IPS-NIHi11 (cell line): ENCODE data around the gene EME2.
A peak's percentile ranks its signal among the peaks of the same experiment; 100 is the strongest.
"Not testable (repeated sequence)": the region's sequence is repeated elsewhere in the genome, so short reads cannot be mapped to it uniquely, and the experiment has no call there.

ENCODE experiments used
- DNase-seq: peaks from one replicate; pipeline ENCODE4 v3.0.0; 2012; ENCODE audit warnings: mixed read lengths, low spot score

EME2 gene, protein sequence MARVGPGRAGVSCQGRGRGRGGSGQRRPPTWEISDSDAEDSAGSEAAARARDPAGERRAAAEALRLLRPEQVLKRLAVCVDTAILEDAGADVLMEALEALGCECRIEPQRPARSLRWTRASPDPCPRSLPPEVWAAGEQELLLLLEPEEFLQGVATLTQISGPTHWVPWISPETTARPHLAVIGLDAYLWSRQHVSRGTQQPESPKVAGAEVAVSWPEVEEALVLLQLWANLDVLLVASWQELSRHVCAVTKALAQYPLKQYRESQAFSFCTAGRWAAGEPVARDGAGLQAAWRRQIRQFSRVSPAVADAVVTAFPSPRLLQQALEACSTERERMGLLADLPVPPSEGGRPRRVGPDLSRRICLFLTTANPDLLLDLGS

DNA sequence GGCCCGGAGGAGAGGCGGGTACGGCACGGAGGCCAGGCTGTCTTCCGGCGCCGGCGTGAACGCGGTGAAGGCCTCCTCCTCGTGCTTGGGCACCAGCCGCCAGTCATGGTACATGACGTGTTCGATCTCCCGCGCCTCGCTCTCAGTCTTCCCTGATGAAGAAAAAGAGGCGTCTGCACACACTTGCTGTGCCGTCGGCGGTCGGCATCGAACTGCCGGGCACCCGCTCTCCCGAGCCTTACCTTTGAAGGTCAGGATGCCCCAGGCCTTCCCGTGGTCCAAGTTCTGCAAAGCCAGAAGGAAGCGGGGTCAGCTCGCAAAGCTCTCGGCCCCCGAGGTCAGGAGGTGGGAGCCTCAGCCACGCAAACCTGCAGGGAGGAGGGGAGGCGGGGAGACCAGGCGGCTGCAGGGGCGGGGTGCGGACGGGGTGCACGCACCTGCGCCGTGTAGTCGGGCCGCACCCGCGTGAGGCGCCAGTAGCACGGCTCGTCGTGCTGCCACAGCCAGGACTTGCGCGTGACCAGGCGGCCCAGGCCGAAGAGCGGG is at the start of gene EME2:
EME2 (plus strand) TSS at position 449 of the 546 bp plus-strand sequence. CDS start 418 bp downstream, outside the sequence.
- DNase-seq, result no peak

DNA sequence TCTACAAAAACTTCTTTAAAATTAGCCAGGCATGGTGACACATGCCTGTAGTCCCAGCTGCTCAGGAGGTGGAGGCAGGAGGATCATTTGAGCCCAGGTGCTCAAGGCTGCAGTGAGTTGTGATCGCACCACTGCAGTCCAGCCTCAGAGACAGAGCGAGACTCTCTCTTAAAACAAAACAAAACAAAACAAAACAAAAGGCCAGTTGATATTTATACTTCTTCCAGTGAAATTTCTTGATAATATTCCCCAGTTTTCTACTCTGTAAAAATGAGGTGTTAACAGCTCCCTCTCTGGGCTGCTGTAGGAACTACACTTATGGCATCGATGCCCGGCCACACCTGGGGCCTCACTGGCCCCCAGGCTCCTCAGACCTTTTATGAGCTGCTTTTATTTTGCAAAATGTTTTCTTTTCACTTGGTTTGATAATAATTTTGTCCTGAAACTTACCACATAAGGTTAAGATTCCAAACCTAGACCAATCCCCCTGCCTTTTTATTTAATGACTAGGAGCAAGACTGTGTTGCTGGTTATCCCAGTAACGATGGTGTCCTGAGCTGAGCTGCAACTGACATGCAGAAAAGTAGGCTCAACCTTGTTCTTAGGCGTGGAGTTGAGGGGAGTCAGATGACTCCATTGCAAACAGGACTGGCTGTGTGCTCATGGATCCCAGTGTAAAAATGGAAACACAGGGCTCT is 49.0 kb upstream of the EME2 start:
- DNase-seq, result peak; percentile 78

DNA sequence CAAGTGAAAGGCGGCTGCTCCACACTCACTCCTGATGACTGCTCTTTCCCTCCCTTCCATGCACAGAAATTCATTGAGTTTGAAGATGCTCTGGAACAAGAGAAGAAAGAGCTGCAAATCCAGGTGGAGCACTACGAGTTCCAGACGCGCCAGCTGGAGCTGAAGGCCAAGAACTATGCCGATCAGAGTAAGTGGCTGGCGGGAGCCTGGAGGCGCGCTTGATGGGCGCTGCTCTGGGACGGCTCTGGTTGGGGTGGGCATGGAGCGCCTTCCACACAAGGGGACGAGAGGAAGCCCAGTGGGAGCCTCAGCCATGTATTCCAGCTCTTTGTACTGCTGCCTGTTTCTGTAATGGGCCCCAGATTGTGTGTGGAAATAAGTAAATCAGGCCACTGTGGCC is 48.1 kb upstream of the EME2 start:
- no peak for DNase-seq

DNA sequence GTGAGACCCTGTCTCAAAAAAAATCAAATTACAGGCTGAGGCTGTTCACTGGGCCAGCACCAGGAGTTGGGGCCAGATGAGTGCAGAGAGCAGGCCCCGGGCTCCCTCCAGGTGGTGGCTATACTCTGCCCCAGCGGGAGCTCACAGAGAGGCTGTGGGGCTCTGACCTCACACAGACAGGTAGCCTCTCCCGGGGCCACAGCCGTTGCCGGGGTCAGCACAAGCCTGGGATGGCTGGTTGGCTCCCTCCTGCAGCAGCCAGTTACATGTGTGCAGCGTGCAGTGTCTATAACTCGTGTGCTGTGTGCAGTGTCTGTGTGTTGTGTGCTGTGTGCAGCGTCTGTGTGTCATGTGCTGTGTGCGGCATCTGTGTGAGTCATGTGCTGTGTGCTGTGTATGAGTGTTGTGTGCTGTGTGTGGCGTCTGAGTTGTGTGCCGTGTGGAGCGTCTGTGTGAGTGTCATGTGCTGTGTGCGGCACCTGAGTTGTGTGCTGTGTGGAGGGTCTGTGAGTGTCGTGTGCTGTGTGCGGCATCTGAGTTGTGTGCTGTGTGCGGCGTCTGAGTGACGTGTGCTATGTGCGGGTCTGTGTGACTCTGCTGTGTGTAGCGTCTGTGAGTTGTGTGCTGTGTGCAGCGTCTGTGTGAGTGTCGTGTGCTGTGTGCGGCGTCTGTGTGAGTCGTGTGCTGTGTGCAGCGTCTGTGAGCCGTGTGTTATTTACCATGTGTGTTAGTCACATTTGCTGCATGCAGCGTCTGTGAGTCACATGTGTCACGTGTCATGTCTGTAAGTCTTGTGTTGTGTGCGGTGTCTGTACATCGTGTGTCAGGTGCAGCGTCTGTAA is 45.7 kb upstream of the EME2 start:
- no peak for DNase-seq

DNA sequence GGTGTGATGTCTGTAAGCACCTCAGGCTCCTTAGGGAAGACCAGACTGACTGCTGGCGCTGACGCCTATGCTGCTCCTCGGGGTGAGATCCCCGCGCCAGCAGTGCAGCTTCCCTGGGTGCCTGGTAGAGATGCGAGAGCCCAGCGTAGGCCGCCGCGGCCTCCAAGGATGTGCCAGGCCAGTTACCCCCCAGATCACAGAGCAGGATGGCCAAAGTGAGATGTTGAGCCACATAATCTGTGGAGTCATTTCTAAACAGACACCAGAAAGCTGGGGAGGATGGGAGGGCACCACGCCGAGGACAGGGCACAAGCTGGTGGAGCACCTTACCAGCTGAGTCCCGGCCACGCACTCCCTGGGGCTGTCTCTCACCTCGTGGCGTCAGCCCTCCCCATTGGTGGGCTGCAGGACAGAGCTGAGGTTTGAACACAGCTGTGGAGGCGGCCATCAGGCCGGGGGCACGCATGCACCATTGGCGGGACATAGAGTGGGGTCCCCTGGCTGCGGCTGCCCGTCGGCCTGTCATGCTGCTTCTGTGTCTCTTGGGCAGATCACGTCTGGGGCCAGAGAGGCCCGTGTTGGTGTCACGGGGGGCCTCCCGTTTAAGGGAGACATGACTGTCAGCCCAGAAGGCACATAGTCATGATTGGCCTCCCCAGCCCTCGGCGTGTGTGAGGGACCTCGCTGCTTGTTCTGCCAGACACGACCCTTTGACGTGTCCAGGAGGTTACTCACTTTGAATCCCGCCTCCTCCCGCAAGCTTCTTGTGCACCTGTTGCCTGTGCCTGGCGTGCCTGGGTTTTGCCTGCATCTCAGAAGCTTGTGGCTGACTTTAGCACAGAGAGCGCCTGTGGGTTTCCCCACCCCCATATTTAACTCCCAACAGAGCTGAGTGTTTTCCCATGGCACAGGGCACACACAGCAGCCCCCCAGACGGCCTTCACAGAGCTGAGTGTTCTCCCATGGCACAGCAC is 44.7 kb upstream of the EME2 start:
- DNase-seq, result no peak

DNA sequence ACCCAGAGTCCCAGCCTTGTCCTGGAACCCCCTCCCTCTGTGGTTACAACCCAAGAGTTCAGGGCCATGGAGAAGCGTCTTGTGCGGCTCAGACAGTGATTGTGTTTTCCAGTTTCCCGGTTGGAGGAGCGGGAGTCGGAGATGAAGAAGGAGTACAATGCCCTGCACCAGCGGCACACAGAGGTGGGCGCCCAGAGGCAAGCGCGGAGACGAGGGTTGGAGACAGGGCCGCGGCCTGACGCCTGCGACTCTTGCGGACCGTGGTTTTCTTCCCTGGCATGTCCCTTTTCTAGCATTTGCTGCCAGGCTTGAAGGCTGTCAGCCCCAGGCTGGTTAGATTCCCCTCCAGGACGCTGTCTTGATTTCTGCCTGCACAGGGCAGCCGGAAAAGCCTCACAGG is 43.6 kb upstream of the EME2 start:
- no peak for DNase-seq

DNA sequence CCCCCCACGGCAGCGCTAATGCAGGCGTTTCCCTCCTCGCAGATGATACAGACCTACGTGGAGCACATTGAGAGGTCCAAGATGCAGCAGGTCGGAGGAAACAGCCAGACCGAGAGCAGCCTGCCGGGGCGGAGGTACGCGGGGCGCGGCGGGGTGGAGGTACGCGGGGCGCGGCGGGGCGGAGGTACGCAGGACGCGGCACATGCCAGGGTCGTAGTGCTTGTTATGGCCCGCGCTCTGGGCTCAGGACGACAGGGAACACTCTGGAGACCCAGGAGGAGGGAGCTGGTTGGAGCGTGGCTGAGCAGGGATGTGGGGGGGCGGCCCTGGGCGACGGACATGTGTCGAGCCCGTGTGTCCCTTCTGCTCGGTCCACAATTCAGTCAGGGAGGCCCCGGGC is 43.2 kb upstream of the EME2 start:
- DNase-seq, result peak; percentile 21

DNA sequence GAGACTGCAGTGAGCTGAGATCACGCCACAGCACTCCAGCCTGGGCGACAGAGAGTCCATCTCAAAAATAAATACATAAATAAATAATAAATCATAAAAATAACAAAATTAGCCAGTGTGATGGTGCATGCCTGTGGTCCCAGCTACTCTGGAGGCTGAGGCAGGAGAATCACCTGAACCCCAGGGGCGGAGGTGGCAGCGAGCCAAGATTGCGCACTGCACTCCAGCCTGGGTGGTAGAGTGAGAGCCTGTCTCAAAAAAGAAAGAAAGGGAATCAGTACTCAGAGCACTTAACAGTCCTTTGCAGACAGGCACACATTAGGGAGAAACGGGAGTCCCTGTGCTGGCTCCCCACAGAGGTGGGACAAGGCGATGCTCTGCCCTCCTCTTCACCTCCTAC is 41.5 kb upstream of the EME2 start:
- DNase-seq, result peak; percentile 13

DNA sequence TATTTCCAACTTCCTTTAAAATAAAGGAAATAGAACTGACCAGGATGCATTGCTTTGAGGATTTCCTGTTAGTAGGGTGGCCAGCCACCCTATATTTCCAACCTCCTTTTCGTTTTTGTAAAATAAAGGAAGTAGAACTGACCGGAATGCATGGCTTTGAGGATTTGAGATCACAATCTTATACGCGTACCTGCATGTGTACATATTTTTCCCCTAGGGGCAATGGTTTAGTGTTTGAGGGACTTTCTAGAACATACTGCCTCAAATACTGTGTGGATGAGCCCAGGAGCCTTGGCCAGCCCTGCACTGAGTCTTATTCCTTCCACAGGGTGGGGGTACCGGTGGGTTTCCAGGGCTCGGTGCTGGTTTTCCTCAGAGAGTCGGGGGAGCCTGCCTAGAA is 41.0 kb upstream of the EME2 start:
- DNase-seq, result no peak

DNA sequence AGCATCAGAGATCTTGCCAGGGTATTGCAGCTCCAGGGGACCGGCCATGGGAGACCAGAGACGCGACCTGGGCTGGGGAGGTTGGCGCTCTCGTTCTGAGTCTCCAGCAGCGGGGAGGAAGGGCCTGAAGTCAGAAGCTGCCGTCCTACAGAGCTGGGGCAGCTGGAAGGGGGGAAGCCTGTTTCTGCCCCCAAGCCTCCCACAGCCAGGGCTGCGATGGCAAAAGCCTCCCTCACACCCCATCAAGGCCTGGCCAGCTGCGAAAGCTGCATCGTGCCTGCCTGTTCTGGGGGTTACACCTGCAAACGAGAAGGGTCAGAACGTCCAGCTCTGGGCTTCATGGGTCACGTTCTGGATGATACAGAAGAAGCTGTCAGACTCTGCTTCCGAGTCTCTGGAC is 40.5 kb upstream of the EME2 start:
- no peak for DNase-seq

DNA sequence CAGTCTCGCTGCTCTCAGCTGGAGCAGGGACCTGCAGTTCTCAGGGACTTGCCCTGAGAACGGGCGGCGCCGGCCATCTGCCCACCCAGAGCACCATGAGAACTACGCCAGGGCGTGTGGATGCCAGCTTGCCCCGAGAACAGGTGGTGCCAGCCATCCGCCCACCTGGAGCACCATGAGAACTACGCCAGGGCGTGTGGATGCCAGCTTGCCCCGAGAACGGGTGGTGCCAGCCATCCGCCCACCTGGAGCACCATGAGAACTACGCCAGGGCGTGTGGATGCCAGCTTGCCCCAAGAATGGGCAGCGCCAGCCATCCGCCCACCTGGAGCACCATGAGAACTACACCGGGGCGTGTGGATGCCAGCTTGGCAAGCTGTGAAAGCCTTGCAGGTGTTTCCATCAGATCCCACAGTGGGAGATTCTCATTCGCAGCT is 40.0 kb upstream of the EME2 start:
- not testable (repeated sequence) for DNase-seq

DNA sequence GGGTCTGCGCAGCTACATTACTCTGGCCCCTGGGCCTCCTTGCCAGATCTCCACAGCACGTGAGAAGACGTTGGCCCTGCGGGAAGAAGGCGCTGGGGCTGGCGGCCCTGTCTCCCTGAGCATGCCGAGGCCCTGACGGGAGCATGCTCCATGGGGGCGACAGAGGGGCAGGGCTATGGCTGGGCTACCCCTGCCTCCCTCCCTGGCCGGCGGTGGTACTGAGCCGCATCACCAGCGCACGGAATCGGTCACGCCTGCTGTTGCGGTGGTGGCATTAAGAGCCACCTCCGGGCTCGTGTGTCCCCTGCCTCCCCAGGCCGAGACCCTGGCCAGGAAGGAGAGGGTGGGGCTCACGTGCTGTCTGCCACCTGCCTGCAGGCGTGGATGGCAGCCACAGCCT is 38.5 kb upstream of the EME2 start:
- peak; percentile 16 for DNase-seq

DNA sequence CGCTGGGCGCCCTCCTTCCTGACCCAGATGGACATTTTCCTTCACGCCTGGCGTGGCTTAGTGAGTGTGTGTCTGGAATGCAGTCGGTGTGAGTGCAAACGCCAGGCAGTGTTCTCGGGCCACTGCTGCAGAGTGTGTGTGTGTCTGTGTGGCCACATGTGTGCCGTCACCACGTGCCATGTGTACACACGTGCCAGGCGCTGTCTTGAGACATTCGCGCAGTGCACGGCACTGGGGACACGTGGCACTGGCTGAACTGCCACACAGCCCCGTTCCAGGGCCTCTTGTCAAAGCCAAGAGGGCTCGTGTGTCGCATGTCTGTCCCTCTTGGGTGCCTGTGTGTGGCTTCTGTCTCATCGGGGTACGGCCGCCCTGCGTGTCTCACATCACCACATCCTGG is 37.8 kb upstream of the EME2 start:
- DNase-seq, result no peak

DNA sequence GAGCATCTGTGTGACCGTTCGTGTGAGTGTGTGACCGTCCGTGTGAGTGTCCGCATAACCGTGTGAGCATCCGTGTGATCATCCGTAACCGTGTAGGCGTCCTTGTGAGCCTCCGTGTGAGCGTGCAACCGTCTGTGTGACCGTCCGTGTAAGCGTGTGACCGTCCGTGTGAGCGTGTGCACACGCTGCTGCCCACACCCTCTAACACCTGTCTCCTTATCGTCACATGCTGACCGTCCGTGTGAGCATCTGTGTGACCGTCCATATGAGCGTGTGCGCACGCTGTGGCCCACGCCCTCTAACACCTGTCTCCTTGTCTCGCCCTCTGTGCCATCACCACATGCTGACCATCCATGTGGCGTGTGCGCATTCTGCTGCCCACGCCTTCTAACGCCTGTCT is 32.4 kb upstream of the EME2 start:
- DNase-seq, result no peak

DNA sequence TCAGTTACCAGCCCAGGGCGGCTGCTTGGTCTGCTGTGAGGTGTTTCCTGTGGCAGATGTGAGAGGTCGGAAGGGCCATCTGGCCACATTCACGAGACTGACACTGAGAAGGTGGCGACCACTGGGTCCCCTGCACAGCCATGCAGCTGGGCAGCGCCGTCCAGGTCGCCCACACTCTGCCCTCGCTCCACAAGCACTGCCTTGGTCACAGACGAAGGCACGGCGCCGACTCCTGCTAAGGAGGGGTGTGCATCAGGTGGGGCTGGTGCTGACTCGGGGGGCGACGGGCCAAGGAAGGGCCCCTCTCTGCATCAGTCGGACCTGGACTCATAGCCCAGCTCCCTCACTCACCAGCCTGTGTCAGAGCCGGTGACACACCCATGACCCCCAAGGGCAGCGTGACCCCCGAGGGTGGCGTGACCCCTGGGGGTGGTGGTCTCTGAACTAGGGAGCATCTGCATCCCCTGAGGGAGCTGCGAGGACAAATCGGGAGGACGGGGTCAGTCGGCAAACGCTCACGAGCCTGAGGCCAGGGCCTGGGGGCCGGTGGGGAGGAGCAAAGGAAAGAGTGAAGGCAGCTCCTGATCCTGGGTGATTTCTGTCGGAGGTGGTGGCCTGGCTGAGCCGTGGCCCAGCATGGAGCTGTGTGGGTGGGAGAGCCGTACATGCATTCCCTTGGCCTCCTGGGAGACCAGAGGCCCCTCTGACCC is 31.7 kb upstream of the EME2 start:
- no peak for DNase-seq

DNA sequence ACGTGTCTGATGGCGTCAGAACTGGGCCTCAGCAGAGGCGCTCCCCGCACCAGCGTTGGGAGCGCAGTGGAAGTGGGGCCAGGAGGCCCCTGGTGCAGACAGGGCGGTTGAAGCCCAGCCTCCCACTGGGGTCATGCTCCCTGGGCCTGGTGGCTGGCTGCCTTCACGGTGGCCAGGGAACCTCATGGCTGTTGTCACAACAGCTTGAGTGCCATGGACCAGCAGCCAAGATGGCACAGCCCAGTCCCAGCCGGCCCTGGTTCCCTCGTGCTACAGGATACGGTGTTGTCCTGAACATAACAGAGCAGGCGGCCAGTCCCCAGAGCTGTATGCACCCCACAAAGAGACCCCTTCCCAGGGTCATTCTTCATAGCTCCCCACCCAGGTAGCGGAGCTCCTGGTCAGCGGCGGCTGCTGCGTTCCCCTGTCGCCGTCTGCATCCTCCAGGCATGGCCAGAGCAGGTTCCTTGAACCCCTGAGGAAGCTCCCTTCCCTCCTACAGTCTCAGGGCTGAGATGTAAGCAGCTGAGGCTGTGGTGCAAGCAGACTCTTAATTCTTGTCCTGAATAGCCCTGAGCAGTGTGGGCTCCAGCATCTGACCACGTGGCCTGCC is 31.0 kb upstream of the EME2 start:
- DNase-seq, result no peak

DNA sequence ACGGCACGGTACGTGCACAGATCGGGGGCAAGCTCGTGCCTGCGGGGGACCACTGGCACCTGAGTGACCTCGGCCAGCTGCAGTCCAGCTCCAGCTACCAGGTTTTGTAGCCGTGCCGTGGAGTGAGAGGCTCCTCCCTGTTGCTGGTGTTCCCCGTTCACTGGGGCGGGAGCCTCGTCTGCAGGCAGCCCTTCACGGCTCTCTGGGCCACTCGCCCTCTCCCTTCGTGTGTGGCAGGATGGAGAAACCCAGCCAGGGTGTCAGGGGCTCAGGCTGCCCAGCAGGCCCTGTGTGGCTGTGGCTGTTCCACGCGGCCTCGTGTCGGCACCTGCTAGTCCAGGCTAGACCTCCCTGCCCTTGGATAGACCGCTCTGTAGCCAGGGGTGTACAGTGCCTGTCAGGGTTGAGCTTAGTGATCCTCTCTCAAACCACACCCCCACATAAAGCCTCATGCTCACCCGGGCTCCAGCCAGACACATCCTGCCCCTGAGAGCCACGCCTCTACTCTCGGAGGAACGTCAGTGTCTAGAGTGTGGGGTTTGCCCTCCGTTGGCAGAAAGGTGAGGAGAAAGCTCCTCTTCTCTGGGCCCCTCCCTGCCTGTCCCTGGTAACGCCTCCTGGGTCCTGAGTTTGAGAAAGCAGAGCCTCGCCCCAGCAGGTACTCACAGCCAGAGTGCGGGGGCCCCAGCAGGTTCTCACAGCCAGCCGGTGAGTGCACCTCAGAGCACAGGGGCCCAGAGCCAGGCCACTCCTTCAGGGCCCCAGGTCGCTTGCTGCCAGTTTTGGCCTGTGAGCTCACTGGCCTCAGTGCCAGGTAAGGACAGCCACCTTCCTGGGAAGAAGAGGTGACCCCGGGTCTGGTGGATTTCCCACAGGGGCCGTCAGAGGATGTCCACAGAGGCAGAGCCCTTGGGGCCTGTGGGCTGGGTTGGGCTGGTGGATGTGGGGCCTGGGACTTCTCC is 29.0 kb upstream of the EME2 start:
- DNase-seq, result peak; percentile 10

DNA sequence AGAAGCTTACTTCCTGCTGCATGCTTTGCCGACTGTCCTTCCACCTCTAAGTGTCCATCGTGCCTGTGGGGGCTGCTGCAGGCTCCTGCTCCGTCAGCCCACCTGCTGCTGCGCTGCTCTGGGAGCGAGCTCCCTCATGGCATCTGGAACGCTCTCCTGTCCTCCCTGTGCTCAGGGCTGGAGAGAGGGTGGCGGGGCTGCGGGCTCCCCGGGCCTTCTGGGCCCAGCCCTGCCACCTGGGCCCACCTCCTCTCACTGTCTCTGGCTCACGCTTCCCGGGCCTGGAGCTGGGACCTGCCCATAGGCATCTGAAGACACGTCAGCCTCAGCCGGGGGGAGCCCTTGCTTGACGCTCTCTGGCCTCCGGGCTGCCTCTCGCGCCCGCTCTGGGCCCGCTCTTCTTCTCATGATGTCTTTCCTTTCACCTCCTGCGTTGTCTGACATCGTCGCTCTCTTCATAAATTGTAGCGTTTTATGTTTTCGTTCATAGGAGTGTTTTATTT is 28.2 kb upstream of the EME2 start:
- peak; percentile 37 for DNase-seq
